HCT116 (cell line): Measurements from ENCODE around the gene SHC4.
A peak's percentile ranks its signal among the peaks of the same experiment; 100 is the strongest.

Source experiments
- CTCF ChIP-seq, 3 experiments: fragments of 200-600 bp in 1 of 3; sonication (generic) in 1 of 3; IDR thresholded peaks in 2 of 3; conservative IDR thresholded peaks in 1 of 3; 2 replicates each; pipeline ENCODE4 v1.5.1; 2012 to 2017; ENCODE audit warnings: low read depth in 2 of 3, low read length in 2 of 3, antibody characterized with exemption in 1 of 3, borderline replicate concordance in 1 of 3, control low read depth in 1 of 3, mild to moderate bottlenecking in 1 of 3, mixed read lengths in 1 of 3, mixed run types in 1 of 3, moderate library complexity in 1 of 3; ENCODE audit not compliant: insufficient read depth in 1 of 3
- EZH2phosphoT487 ChIP-seq: fragments of 200-600 bp; IDR thresholded peaks from 2 replicates; pipeline ENCODE4 v1.6.1; 2018; ENCODE audit warnings: antibody characterized with exemption, borderline replicate concordance
- POLR2A ChIP-seq: IDR thresholded peaks from 2 replicates; pipeline ENCODE4 v1.7.0; 2011; ENCODE audit warnings: borderline replicate concordance; ENCODE audit not compliant: insufficient read depth, insufficient read length; ENCODE audit errors: extremely low read depth
- ZNF274 ChIP-seq: fragments of 200-500 bp; sonication (Bioruptor generic); IDR thresholded peaks from 2 replicates; pipeline ENCODE4 v1.6.1; 2014; ENCODE audit warnings: mild to moderate bottlenecking, low read depth, low read length, inconsistent platforms
- TF ChIP-seq, protein P1 (sequence below): IDR thresholded peaks from 2 replicates; pipeline ENCODE4 v1.6.1; 2012; ENCODE audit warnings: low read depth
- TF ChIP-seq, protein P2 (sequence below): IDR thresholded peaks from 2 replicates; pipeline ENCODE4 v1.6.1; 2012

DNA sequence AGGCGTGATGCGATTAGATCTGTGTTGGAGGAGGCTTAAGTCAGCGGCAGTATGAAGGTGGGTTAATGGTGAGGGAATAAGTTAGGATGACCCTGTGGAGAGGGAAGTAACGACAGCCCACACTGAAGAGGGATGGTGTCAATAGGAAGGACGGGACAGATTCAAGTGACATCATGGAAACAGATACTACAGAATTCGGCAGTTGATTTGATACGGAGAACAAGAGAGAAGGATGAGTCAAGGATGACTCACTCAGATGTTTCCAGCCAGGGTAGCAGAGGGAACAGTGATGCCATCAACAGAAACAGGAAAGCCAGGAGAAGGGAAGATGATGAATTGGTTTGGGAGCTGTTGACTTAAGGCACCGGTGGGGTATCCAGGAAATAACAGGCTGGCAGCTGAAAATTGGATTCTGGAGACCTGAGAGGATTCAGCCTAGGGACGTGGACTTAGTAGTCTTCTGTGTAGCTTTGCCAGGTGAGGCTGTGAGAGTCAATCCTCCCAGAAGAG, 38.0 kb downstream of the SHC4 start:
- TF ChIP-seq CTCF (IDR thresholded peaks at IDR 0.05 in 2 of 3, conservative IDR thresholded peaks at IDR 0.05 in 1 of 3; ENCODE audit: borderline replicate concordance in 1 of 3, insufficient read depth in 1 of 3, low read depth in 2 of 3, low read length in 2 of 3) (no peak), EZH2phosphoT487 (no peak), POLR2A (no peak), ZNF274 (no peak)
- TF ChIP-seq, protein P1, sequence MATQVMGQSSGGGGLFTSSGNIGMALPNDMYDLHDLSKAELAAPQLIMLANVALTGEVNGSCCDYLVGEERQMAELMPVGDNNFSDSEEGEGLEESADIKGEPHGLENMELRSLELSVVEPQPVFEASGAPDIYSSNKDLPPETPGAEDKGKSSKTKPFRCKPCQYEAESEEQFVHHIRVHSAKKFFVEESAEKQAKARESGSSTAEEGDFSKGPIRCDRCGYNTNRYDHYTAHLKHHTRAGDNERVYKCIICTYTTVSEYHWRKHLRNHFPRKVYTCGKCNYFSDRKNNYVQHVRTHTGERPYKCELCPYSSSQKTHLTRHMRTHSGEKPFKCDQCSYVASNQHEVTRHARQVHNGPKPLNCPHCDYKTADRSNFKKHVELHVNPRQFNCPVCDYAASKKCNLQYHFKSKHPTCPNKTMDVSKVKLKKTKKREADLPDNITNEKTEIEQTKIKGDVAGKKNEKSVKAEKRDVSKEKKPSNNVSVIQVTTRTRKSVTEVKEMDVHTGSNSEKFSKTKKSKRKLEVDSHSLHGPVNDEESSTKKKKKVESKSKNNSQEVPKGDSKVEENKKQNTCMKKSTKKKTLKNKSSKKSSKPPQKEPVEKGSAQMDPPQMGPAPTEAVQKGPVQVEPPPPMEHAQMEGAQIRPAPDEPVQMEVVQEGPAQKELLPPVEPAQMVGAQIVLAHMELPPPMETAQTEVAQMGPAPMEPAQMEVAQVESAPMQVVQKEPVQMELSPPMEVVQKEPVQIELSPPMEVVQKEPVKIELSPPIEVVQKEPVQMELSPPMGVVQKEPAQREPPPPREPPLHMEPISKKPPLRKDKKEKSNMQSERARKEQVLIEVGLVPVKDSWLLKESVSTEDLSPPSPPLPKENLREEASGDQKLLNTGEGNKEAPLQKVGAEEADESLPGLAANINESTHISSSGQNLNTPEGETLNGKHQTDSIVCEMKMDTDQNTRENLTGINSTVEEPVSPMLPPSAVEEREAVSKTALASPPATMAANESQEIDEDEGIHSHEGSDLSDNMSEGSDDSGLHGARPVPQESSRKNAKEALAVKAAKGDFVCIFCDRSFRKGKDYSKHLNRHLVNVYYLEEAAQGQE = no peak
- TF ChIP-seq, protein P2, sequence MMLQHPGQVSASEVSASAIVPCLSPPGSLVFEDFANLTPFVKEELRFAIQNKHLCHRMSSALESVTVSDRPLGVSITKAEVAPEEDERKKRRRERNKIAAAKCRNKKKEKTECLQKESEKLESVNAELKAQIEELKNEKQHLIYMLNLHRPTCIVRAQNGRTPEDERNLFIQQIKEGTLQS = peak; percentile 82
